Hepatocyte (in vitro differentiated cells): Measurements from ENCODE around the gene TNS3.

ENCODE experiments used
- EZH2 ChIP-seq: fragments of 200-600 bp; sonication (generic); IDR thresholded peaks from 2 replicates; pipeline ENCODE4 v1.6.1; 2016; ENCODE audit warnings: antibody characterized with exemption, mild to moderate bottlenecking, borderline replicate concordance
- EZH2phosphoT487 ChIP-seq: fragments of 200-600 bp; sonication (generic); IDR thresholded peaks from one replicate; pipeline ENCODE4 v1.6.1; 2018; ENCODE audit warnings: antibody characterized with exemption, mild to moderate bottlenecking, low read depth, moderate library complexity; ENCODE audit not compliant: unreplicated experiment, severe bottlenecking
- TF ChIP-seq, protein P1 (sequence below): fragments of 200-600 bp; sonication (generic); IDR thresholded peaks from 2 replicates; pipeline ENCODE4 v1.5.1; 2016; ENCODE audit warnings: antibody characterized with exemption, mild to moderate bottlenecking; ENCODE audit not compliant: poor library complexity

DNA sequence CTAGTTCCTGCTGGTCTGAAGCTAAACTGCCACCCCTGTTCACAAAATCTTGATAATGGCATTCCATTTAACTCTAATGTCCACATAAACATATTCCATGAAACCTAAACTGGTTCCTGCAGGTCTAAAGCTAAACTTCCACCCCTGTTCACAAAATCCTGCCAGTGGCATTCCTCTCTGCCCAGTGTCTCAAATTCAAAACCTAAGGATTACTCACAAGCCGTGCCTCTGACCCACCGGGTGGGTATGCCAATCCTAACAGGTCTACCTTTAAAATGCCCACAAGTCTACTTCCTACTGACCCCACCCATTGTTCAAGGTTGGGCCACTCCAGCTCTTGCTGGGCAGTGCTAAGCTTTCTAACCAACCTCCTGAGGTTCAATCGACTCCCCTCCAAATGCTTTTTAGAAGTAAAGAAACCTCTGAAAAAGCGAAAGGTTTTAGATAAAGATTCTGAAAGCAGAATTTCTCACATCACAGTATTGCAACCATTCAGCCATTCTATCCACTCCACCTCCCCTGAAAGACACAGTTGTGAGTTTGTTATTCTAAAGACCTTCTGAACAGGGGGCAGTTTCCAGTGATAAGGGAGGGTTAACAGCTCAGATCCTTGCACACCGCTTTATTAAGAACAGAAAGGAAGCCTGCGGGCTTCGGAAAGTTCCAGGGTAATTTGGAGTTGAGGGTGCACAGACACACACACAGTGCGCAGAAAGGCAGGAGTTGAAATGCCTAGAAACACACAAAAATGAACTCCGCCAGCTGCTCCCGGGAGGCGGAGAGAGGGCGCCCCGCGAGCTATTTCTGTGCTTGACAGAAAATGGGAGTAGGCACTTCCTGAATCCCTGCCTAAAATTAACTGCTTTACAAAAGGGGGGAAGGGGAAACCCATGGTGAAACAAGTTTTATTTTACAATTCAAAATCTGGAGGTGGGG, 87.7 kb downstream of the TNS3 start:
- TF ChIP-seq, protein P1, sequence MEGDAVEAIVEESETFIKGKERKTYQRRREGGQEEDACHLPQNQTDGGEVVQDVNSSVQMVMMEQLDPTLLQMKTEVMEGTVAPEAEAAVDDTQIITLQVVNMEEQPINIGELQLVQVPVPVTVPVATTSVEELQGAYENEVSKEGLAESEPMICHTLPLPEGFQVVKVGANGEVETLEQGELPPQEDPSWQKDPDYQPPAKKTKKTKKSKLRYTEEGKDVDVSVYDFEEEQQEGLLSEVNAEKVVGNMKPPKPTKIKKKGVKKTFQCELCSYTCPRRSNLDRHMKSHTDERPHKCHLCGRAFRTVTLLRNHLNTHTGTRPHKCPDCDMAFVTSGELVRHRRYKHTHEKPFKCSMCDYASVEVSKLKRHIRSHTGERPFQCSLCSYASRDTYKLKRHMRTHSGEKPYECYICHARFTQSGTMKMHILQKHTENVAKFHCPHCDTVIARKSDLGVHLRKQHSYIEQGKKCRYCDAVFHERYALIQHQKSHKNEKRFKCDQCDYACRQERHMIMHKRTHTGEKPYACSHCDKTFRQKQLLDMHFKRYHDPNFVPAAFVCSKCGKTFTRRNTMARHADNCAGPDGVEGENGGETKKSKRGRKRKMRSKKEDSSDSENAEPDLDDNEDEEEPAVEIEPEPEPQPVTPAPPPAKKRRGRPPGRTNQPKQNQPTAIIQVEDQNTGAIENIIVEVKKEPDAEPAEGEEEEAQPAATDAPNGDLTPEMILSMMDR = no peak
- TF ChIP-seq EZH2 = no peak
- no peak for TF ChIP-seq EZH2phosphoT487
